HuH-7 (cell line): ENCODE measurements around the gene LYZL2.

ENCODE experiments used
- DNase-seq: peaks from one replicate; pipeline ENCODE4 v3.0.0; 2011; ENCODE audit warnings: low spot score

The LYZL2 gene

GRCh38 chr10:30591249-30591670 lies 38.3 kb downstream of the LYZL2 start:
- DNase-seq: peak; percentile 45

- no peak for DNase-seq
Observed at GRCh38 chr10:30589441-30589840, 40.1 kb downstream of the LYZL2 start.

- peak; percentile 53 for DNase-seq
Observed at GRCh38 chr10:30587522-30588031, 42.0 kb downstream of the LYZL2 start.

- DNase-seq: no peak
Observed at GRCh38 chr10:30586828-30587227, 42.7 kb downstream of the LYZL2 start.

- peak; percentile 36 for DNase-seq
Observed at GRCh38 chr10:30583778-30584415, 45.7 kb downstream of the LYZL2 start.

- peak; percentile 54 for DNase-seq
Observed at GRCh38 chr10:30581779-30582380, 47.7 kb downstream of the LYZL2 start.

- DNase-seq: no peak
Observed at GRCh38 chr10:30580676-30581075, 48.9 kb downstream of the LYZL2 start.

GRCh38 chr10:30580241-30580640 lies 49.3 kb downstream of the LYZL2 start:
- DNase-seq: no peak

- no peak for DNase-seq
Observed at GRCh38 chr10:30579574-30579973, 50.0 kb downstream of the LYZL2 start.

- no peak for DNase-seq
Observed at GRCh38 chr10:30577048-30577447, 52.5 kb downstream of the LYZL2 start.

GRCh38 chr10:30576641-30577040 lies 52.9 kb downstream of the LYZL2 start:
- no peak for DNase-seq

GRCh38 chr10:30574432-30574796 lies 55.1 kb downstream of the LYZL2 start:
- DNase-seq: no peak

- no peak for DNase-seq
Observed at GRCh38 chr10:30573721-30574431, 55.7 kb downstream of the LYZL2 start.

- DNase-seq: no peak
Observed at GRCh38 chr10:30565449-30565848, 64.1 kb downstream of the LYZL2 start.

GRCh38 chr10:30562787-30563186 lies 66.8 kb downstream of the LYZL2 start:
- no peak for DNase-seq
